Measurements from ENCODE around the gene C1orf21. TPM values are rescaled to one million over a fixed set of nuclear protein-coding genes. Genes with fewer than 3 reads are reported as not detected.

C1orf21 gene
- total and polyA plus RNA-seq, 2 of the 4 experiments (the other 2 are of a cell fraction), result 6.4 to 9.9 TPM

- H3K4me2 ChIP-seq (ENCODE audit: low read depth, low read length), result no peak overlapping the region
- no peak overlapping the region for H4K91ac ChIP-seq (ENCODE audit: insufficient read depth, low read depth, low read length)
- intact Hi-C loops (cut with micrococcal nuclease), result no loop called here
- BruUV-seq (replicated peaks), result no TSS peak
- no peaks in the 10 kb centered on the region for H4K20me1 ChIP-seq (ENCODE audit: insufficient read depth, low read length)
- no peak overlapping the region for H3K4me3 ChIP-seq (ENCODE audit: insufficient read depth, low read depth, low read length)
- H2BK20ac ChIP-seq (ENCODE audit: low read depth, low read length), result no peak overlapping the region
- no peak overlapping the region for H3K18ac ChIP-seq (ENCODE audit: low read depth, low read length)
- H2BK15ac ChIP-seq (ENCODE audit: low read depth, low read length), result no peak overlapping the region
- no peak overlapping the region for H2AK5ac ChIP-seq (ENCODE audit: low read depth, low read length)
- H3K23ac ChIP-seq (ENCODE audit: low read depth, low read length), result no peak overlapping the region
- CTCF ChIA-PET, result no interaction called here
- DNase-seq (no peak), ATAC-seq (ENCODE audit: low read depth) (no peak)
- no peaks in the 10 kb centered on the region for H3K36me3 ChIP-seq (ENCODE audit: control insufficient read depth, insufficient read depth, low read length)
- H2BK5ac ChIP-seq (ENCODE audit: low read depth, low read length, poor library complexity, severe bottlenecking), result no peak overlapping the region
- H3K56ac ChIP-seq (ENCODE audit: extremely low read depth, insufficient read depth, low read length), result no peak overlapping the region
- H4K8ac ChIP-seq (ENCODE audit: low read depth in 2 of 2, low read length in 2 of 2), result no peak overlapping the region
- no peak overlapping the region for H2AFZ ChIP-seq (replicated peaks; ENCODE audit: low read length, poor library complexity)
- H3K4me1 ChIP-seq (ENCODE audit: control insufficient read depth, insufficient read depth, low read length), result no peaks in the 10 kb centered on the region
- H3K9ac ChIP-seq (ENCODE audit: low read depth, low read length), result no peak overlapping the region
- H3K4ac ChIP-seq (ENCODE audit: low read depth, low read length), result no peak overlapping the region
- H3K9me1 ChIP-seq (ENCODE audit: insufficient read depth, low read length), result peaks cover 6% of the 10 kb centered on the region; the same call in 1 of the 2 replicates
- no CpG with 5 or more reads among the region's 4 CpGs for WGBS, 2 experiments (ENCODE audit: extremely low coverage in 2 of 2, insufficient read length in 1 of 2)
- no peak overlapping the region for H2BK120ac ChIP-seq (ENCODE audit: low read depth, low read length)
- TF ChIP-seq MXI1 (IDR thresholded peaks at IDR 0.05; ENCODE audit: borderline replicate concordance, low read depth, low read length), result no peak
- no peak for TF ChIP-seq ELK1 (IDR thresholded peaks at IDR 0.05; ENCODE audit: borderline replicate concordance, low read depth, low read length)
- no peak for TF ChIP-seq FOS (IDR thresholded peaks at IDR 0.05; ENCODE audit: low read depth, low read length)
- TF ChIP-seq RAD21 (IDR thresholded peaks at IDR 0.05; ENCODE audit: low read length), result no peak
- no peak for TF ChIP-seq CTCF (conservative IDR thresholded peaks at IDR 0.05; ENCODE audit: low read depth, low read length)
- no peak for TF ChIP-seq MAZ (IDR thresholded peaks at IDR 0.05; ENCODE audit: borderline replicate concordance, low read depth, low read length)
- no peak for TF ChIP-seq CHD1 (IDR thresholded peaks at IDR 0.05; ENCODE audit: low read depth, low read length)
- no peak for TF ChIP-seq MAFK (IDR thresholded peaks at IDR 0.05; ENCODE audit: low read depth, low read length)
- TF ChIP-seq USF2 (IDR thresholded peaks at IDR 0.05; ENCODE audit: low read depth, low read length), result no peak
- no peak for TF ChIP-seq NFE2L2 (IDR thresholded peaks at IDR 0.05; ENCODE audit: low read depth, low read length)
- no peak for TF ChIP-seq RFX5 (IDR thresholded peaks at IDR 0.05; ENCODE audit: low read depth, low read length)
- TF ChIP-seq BHLHE40 (IDR thresholded peaks at IDR 0.05; ENCODE audit: low read depth, low read length), result no peak
- TF ChIP-seq CEBPB (IDR thresholded peaks at IDR 0.05; ENCODE audit: low read depth, low read length), result no peak
- TF ChIP-seq SMC3 (IDR thresholded peaks at IDR 0.05; ENCODE audit: low read depth, low read length), result no peak
- TF ChIP-seq RCOR1 (IDR thresholded peaks at IDR 0.05; ENCODE audit: insufficient replicate concordance, low read length), result no peak
- no peak for TF ChIP-seq POLR2A (IDR thresholded peaks at IDR 0.05; ENCODE audit: low read depth, low read length)
- H3K27me3 ChIP-seq (ENCODE audit: control insufficient read depth, insufficient read depth, low read length), result no peaks in the 10 kb centered on the region
- H4K5ac ChIP-seq (ENCODE audit: low read depth, low read length), result no peak overlapping the region
- POLR2A ChIA-PET (ENCODE audit: unreplicated experiment), result no interaction called here
- in situ Hi-C loops (cut with MboI; ENCODE audit: low sequenced_read_pairs), result loop anchor here (25.0 kb wide), 1 partner anchor 482 kb away; no protein-coding TSS in a partner anchor
- H3K27ac ChIP-seq (ENCODE audit: insufficient read depth, low read length), result no peak overlapping the region
- dilution Hi-C loops (cut with HindIII; ENCODE audit: low sequenced_read_pairs, unreplicated experiment), result no loop called here
- no peak overlapping the region for H2AK9ac ChIP-seq (replicated peaks; ENCODE audit: low read depth, low read length, poor library complexity)
- H3K9me3 ChIP-seq (ENCODE audit: control insufficient read depth, insufficient read depth, low read length), result no peaks in the 10 kb centered on the region
- H3K14ac ChIP-seq (replicated peaks; ENCODE audit: low read depth, low read length), result no peak overlapping the region
- H3K79me1 ChIP-seq (ENCODE audit: low read depth in 1 of 2, low read length in 2 of 2), result peaks cover 0 to 3% of the 10 kb centered on the region in 2 experiments; a peak in 1 of 4 replicates
Measured at GRCh38 chr1:184569106-184569505, 182.3 kb downstream of the C1orf21 start.
